Anterior cingulate cortex (tissue), 58 donors: Measurements from ENCODE around the gene NUP210.
"Not testable (repeated sequence)": the region's sequence is repeated elsewhere in the genome, so short reads cannot be mapped to it uniquely, and the experiment has no call there.

Experiments
- DNase-seq, 58 donors: peaks; one replicate each; lab custom pipeline; 2025; lab: John Stamatoyannopoulos, UW

NUP210 gene

GRCh38 chr3:13420045-13420830 is at the start of gene NUP210:
NUP210 (minus strand) TSS chr3:13420322; CDS start chr3:13420226, 96 bp downstream.
- DNase-seq, result peak in 12 of 58 donors; percentile 15 to 61 (median 50)

- no peak for DNase-seq
Observed at GRCh38 chr3:13466781-13467180, 46.7 kb upstream of the NUP210 start.

- no peak for DNase-seq
Observed at GRCh38 chr3:13465236-13465873, 45.2 kb upstream of the NUP210 start.

GRCh38 chr3:13463618-13464400 is 43.7 kb upstream of the NUP210 start:
- DNase-seq, result peak in 18 of 58 donors; percentile 20 to 74 (median 44)

- no peak for DNase-seq
Observed at GRCh38 chr3:13462822-13463221, 42.7 kb upstream of the NUP210 start.

- DNase-seq, result no peak
Observed at GRCh38 chr3:13462125-13462629, 42.1 kb upstream of the NUP210 start.

GRCh38 chr3:13461169-13462124 is 41.3 kb upstream of the NUP210 start:
- DNase-seq, result peak in 3 of 58 donors; percentile 7 to 28 (median 24)

- DNase-seq, result no peak
Observed at GRCh38 chr3:13460341-13460736, 40.2 kb upstream of the NUP210 start.

GRCh38 chr3:13459605-13460340 is 39.7 kb upstream of the NUP210 start:
- DNase-seq, result no peak

GRCh38 chr3:13457593-13457992 is 37.5 kb upstream of the NUP210 start:
- DNase-seq, result no peak

GRCh38 chr3:13455644-13456043 is 35.5 kb upstream of the NUP210 start:
- no peak for DNase-seq

- DNase-seq, result peak in 44 of 58 donors; percentile 10 to 82 (median 39)
Observed at GRCh38 chr3:13452490-13453335, 32.6 kb upstream of the NUP210 start.

- DNase-seq, result peak in 1 of 58 donors; percentile 61
Observed at GRCh38 chr3:13451301-13451673, 31.2 kb upstream of the NUP210 start.

- DNase-seq, result not testable (repeated sequence)
Observed at GRCh38 chr3:13442882-13443281, 22.8 kb upstream of the NUP210 start.

- no peak for DNase-seq
Observed at GRCh38 chr3:13440204-13440817, 20.2 kb upstream of the NUP210 start.

- DNase-seq, result not testable (repeated sequence)
Observed at GRCh38 chr3:13436213-13436612, 16.1 kb upstream of the NUP210 start.

- DNase-seq, result no peak
Observed at GRCh38 chr3:13433912-13434311, 13.8 kb upstream of the NUP210 start.

GRCh38 chr3:13432093-13432492 is 12.0 kb upstream of the NUP210 start:
- DNase-seq, result no peak
